NCI-H1092 (cell line): ENCODE results near the gene GGT7.
"Not testable (repeated sequence)": the region's sequence is repeated elsewhere in the genome, so short reads cannot be mapped to it uniquely, and the experiment has no call there.

Experiments
- DNase-seq: peaks from one replicate; lab custom pipeline; 2025; lab: John Stamatoyannopoulos, UW

Gene GGT7

DNA sequence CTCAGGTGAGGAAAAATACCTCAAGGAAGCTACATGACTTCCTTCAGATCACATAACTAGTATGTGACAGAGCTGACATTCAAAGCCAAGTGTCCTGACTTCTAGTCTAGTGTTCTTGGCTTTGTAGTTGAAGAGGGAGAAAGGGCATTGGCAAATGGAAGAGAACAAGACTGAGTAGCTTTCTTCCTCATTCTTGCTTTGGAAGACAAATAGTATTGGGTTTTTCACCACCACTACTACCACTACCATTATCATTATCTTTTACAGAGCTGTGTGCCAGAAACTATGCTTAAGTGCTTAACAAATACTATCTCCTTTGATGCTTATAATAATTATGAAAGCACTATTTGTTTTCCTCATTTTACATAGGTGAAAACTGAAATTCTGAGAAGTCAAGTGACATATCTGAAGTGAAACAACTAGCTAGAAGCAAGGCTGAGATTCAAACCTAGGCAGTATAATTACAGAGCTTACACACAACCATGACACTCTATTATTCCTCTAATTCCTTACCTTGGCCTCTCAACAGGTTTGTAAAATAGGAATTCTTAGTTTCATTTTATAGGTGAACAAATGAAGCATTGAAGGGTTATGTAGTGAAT lies 10.5 kb upstream of the GGT7 start:
- no peak for DNase-seq

DNA sequence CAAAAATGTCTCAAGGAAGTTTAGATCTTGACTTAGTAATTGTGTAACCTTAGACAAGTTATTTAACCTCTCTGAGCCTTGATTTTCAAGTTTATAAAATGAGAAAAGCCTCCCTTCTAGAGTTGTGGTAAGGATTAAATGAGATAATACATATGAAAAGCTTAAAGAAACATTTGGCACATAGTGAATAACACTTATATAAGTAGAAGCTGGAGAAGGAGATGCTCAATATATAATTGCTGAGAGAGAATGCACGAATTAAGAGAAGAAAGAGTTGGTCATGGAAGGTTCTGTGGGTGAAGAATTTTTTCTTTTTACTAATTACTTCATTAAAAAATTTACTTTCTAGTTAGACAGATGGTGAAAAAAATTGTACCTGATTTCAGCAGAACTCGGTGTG lies 9.0 kb upstream of the GGT7 start:
- DNase-seq, result no peak

DNA sequence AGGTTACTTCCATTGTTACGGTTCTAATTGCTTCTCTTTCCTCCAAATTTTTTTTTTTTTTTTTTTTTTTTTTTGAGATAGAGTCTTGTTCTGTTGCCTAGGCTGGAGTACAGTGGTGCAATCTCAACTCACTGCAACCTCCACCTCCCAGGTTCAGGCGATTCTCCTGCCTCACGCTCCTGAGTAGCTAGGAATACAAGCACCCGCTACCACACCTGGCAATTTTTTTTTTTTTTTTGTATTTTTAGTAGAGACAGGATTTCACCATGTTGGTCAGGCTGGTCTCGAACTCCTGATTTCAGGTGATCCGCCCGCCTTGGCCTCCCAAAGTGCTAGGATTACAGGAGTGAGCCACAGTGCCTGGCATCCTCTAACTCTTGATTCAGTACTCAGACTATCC lies 8.3 kb upstream of the GGT7 start:
- DNase-seq, result not testable (repeated sequence)

DNA sequence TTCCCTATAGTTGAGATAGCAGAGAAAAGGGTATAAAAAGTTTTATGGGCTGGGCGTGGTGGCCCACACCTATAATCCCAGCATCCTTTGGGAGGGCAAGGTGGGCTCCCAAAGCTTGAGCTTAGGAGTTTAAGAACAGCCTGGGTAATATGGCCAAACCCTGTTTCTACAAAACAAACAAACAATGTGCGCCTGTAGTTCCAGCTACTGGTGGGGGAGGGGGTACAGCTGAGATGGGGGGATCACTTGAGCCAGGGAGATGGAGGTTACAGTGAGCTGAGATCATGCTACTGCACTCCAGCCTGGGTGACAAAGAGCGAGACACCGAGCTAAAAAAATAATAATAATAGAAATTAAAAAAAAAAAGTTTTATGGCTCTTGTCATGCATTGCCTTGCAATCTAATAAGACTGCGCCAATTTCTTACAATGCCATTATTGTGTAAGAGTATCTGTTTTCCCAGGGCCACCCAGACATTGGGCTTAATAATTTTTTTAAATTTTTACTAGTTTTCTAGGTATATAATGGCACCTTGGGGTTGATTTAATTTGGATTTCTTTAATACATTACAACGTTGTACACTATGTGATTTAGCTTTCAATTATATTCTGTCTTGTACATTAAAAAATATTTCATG lies 7.7 kb upstream of the GGT7 start:
- DNase-seq, result no peak

DNA sequence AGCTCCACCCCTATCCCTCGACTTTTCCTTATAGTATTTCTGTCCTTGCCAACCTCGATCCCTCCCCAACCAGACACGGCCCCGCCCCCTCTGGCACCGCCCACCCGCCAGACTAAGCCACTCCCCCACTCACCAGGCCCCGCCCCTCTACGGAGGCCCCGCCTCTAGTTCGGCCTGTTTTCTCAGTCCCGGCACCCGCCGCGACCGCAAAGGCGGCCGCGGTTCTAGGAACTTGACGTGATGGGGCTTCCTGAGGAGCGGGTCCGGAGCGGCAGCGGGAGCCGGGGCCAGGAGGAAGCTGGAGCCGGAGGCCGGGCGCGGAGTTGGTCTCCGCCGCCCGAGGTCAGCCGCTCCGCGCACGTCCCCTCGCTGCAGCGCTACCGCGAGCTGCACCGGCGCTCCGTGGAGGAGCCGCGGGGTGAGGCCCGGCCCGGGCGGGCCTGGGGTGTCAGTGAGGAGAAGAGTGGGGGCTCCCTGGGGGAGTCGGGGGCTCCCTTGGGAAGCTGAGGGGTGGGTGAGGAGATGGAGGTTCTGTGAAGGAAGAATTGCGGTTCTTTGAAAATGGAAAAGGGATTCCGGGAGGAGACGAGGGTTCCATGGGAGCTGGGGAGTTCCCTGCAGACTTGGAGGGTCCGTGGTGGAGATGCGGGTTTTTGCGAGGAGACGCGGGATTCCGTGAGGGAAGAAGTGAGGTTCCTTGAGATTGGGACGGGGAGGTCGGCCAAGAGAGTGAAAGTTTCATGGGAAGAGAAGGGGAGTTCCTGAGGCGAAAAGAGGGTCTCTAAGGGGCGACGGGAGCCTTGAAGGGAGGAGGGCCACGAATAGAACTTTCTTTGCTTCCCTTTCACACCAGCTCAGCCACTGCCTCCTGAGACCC lies 4.0 kb upstream of the GGT7 start, which contains the start of gene ACSS2:
ACSS2 (plus strand) TSS at position 207 of the 877 bp plus-strand sequence; CDS start at position 241, 34 bp downstream.
- DNase-seq, result no peak

DNA sequence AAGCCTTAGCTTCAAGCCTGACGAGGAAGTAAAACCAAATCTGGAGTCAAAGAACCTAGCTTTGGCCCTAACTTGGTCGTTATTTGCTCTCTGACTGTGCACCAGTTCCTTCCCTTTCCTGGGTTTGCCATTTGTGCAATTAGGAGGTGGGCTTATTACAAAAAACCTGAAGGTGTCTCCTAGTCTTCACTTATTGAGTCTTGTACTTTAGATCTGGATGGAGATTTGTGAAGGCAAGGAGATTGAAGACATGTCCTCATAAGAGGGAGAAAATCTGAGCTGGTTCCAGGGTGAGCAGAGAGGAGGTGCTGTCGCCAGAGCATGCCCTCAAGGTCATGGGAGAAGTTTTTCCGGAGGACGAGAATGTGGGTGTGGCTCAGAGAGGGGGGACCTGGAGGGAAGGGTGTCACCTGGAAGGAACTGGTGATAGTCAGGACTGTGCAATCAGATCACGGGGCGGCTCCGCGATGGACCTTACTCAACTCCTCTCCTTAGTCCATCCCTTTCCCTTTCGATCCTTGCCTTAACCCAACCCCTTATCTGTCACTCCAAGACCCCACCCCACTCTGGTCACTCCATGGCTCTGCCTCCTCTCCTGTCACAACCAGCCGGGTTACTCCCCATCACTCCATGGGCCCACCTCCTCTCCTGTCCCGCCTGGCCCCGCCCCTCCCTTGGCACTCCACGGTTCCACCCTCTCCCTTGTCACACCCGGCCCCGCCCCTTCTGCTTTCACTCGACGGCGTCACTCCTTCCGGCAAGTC lies 3.2 kb upstream of the GGT7 start:
- peak; percentile 87 for DNase-seq

DNA sequence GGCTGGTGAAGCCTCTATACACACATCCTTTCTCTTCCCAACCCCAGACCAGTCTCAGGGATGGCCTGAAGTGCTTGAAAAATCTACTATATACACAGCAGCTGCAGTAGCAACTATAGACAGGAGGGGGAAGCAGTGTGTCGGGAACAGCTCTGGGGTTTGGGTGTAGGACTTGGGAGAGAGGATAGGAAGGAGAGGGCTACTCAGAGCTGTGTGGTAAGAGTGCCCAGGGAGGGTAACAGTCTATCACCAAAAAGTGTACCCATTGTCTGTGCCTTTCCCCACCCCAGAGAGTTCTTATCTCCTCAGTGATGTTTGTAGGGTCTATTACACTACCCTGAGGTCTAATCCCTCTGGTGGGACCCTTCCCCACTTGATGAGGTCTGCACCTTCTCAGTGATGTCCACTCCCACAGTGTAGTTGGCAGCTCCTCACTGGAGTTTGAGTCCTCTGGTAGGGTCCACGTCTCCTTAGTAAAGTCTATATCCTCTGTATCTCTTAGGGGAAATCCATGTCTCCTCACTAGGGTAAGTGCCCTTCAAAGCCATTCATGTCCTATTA lies 1.5 kb upstream of the GGT7 start:
- DNase-seq, result peak; percentile 71

DNA sequence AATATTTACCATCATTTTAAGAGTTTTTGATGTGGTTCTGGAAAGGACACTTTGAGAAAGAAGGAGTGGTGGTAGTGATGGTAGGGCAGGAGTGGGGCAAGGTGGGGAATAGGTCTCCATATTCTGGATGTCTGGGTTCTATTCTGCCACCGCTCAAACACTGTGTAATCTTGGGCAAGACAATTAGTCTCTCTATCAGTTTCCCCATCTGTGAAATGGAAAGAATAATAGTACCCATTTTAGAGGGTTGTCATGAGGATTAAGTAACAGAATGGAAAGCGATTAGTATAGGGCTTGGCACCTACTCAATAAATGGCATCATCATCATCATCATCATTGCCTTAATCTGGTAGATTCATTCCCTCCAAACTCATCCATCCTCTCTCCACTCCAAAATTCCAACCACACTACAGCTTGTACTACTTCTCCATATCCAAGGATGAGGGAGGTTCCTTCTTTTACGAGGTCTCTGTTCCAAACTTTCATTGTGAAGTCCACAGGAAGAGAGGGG lies 982 bp upstream of the GGT7 start:
- DNase-seq, result no peak

DNA sequence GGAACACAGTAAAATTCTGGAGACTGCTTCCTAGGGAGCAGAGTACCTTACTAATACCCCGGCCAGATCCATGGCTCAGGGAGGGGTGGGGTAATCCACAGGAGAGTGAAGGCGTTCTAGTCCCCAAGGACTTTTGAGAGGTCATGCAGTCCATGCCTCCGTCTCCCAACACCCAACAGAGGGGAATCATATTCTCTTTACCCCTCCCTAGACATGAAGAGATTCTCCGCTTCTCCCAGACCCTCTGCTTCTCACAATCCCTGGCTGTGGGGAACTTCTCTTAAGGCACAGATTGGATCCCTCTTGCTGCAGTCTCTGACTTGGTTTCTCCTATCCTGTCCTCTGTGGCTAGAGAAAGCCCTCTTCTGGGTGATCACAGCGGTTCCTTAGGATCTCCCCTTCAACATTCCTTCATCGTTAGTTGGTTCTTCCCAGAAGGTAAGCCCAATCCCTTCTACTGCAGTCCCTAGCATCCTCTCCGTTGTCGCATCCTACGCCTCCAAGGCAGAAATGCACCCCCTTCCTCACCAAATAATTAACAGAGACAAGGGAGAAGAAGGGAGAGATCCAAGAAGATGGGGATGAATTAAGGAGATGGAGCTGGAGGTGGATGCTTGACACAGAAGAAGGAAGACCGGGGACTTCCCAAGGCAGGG lies 562 bp downstream of the GGT7 start:
- no peak for DNase-seq

DNA sequence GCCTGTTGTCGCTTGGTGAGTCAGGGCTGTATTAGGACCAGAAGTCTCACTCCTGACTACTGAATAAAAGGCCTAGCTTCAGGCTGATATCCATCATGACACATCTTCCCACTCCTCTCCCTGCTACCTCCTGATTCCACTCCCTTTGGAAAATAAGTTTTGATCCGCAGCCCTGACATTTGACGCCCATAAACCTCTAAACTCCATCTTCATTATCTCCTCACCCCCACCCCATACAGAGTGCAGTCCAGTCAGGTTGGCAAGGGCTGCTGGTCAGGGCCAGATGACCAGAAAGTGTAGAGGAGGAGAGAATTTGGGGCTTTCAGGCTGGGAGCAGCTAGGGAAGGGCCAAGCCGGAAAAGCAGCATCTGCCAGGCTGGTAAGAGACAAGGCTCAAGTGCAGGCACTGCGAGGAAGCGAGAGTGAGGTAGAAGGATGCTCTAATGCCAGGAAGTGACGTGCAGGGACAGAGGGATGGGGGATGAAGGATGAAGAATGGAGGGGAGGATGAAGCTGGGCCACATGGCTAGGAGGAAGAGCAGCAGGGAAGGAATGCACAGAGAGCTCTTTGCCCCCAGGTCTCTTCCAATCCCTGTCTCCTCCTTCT lies 1.2 kb downstream of the GGT7 start:
- no peak for DNase-seq

DNA sequence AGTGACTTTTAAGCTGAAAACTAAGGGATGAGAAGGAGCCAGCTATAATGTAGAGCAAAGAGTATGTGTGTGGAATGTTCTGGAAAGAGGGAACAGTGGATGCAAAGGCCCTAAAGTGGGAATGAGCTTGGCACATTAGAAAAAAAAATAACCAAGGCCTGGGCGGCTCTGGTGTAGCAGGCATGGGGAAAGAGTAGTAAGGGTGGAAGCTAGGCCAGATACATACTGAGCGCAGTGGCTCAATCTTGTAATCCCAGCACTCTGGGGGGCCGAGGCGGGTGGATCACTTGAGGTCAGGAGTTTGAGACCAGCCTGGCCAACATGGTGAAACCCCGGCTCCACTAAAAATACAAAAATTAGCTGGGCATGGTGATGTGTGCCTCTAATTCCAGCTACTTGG lies 8.4 kb downstream of the GGT7 start:
- DNase-seq, result no peak

DNA sequence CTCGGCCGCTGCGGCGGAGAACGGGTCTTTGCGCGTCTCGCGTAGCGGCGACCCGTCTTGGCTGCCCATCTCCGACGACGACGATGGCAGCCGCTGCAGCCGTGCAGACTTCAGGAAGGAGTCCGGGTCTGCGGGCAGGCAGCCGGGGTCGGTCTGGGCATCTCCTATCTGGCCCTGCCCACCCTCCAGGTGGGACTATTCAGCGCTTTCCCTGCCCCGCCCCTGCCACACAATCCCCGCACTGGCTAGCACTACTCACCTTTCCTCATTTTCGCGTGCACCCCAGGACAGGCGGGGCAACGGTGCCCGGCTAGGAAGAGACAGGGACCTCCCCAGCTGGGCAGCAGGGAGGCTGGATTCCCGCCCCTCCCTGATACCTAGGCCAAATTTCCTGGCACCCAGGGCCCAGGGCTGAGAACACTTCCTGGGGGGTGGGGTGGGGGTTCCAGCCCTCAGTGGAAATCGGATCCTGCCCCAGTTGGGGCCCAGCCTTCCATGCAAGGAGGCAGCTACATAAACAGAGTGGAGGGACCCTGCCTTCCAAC lies 9.2 kb downstream of the GGT7 start:
- DNase-seq, result no peak

DNA sequence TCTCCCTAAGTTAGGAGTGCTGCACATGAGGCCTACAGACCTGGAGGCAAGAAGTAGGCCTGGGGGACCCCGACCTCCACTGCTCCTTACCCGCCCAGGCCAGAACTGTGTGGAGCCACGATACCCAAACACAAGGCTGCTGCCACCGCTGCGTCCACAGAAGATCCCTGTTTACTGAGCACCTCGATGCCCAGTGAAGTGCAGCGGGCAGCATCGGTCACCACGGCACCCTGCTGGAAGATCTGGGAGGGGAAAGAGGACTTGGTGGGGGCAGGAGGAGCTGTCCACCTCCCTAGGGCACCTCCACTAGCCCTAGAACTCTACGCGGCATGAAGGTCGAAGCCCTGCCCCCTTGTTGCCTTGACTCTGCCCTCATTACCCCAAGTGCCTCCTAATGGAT lies 9.9 kb downstream of the GGT7 start:
- no peak for DNase-seq

DNA sequence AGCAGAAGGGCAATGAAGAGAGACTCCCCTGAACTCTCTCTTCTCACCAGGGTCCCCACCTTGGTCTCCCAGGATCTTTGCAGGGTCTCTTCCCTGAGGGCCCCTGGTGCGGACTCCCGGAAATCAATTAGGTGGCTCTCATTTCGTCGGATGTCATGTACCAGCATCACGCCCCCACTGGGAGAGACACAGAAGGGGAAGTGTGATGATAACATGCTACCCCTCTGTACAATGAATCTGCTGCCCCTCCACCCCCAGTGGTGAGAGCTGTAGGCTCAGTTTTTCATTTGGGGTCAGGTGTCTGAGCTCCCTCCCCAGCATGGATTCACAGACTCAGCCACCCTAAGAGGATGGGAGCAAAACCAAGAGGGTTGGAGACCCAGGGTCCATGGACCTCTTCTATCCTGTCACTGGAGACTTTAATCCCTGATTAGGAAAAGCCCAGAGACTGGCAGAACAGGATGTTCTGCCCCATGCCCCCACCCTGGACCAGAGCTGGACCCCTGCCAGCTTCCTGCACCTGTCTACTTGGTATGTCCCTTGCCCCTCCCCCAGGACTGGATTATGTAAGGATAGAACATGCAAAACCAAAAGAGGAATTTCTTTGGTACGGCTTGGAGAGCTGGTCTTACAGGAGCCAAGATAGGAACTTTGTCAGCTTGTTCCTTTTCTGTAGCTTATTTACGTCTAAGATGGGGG lies 11.1 kb downstream of the GGT7 start:
- DNase-seq, result no peak

DNA sequence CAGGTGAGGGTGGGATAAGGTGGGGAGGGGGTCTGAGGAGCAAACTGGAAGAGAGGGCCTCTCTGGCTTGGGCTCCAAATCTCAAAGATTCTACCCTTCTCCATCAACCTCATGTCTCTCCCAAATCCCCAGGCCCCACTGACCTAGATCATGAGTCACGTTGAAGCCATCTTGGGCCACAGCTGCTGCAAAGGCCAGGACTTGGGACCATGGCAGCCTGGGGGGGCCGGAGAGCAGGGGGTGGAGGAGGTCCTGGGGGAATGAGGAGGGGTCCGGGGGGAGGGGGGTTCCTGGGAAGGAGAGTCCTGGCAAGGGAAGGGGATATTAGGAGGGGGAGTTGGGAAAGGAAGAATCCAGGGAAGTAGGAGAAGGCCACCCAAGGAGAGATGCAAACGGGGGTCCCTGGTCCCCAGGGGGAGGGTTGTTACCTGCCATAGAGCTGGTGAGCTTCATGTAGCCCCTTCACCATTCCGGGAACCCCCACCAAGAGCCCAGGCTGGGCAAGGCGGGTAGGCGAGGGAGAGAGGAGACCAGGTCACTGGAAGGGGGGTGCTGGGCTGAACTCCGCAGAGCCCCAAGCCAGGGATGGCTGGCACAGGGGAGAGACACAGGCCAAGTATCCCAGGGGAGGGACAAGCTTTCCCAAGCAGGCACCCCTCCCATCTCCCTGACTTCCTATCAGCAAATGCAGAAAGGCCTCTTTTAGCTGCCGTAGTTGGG lies 12.7 kb downstream of the GGT7 start:
- DNase-seq, result no peak

DNA sequence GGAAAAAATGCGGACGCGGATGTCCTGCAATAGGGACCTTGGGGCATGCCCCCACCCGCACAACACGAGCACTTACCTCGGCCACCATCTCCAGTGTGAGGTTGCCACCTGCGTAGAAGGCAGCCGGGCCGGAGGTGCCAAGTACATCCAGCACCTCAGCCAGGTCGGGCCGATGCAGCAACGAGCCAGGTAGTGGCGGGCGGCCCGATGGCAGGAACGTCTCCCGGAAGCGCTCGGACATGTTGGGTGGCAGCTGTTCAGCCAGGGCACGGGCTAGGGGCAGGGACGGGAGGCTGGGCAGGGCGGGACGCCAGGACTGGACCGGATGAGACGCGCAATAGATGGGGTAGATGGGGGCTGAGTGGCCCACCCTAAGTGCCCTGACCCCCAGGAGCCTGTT lies 13.3 kb downstream of the GGT7 start:
- DNase-seq, result no peak

DNA sequence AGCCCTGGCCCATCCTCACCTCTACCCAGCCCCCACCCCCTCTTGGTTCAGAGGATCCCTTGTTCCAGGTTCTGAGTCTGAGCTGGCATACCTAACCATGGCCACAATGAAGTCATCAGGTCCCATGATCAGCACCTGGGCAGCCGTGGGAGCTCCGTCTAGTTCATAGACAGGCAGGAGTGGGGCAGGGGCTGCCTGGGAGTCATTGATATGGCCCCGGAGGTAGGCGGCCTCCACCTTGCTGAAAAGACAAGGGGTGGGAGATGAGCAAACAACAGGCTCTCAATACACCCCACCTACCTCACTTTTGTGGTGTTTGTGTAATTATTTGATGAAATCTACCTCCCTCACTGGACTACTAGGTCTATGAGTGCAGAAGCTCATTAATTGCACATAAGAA lies 20.4 kb downstream of the GGT7 start:
- no peak for DNase-seq

DNA sequence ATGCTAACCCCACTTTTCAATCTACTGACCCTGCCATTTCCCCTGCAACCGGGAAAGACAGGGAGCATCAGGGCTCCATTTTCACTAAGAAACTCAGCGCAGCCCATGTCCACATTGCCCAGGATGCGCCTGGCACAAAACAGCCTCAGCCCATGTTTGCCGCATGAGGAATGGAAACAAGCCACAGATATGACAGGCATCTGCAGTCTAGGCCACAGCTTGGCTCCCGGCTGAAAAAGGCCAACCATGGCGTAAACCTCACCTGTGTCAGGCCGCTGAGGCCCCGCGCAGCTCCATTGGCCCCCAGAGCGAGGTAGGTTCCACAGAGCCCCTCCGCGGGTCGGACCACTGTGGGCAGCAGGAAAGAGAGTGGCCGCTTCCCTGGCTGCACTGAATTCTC lies 21.7 kb downstream of the GGT7 start:
- DNase-seq, result no peak

DNA sequence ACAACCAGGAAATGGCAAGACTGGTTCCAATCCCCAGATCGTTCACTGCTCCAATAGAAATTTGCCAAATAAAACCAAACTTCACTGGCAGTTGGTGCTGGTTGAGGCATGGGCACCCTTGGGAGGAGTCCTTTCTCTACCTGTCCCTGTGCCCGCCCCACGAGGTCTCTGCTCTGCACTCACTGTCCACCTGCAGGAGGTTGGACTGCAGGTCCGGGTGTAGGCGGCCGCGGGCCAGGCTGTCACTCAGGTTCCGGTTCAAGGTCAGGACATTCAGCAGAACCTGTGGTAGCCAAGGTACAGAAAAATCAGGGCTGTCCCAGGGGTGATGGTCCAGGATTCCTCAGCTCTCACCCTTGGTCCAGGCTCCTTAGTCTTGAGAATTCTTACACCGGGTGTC lies 22.9 kb downstream of the GGT7 start:
- DNase-seq, result no peak
